GM19099 (cell line): ENCODE data around the gene ILF3.

Source experiments
- POLR2A ChIP-seq: IDR thresholded peaks from 3 replicates; pipeline ENCODE4 v1.6.1; 2011; ENCODE audit warnings: low read depth; ENCODE audit not compliant: insufficient read length; ENCODE audit errors: extremely low read depth

Gene ILF3

DNA sequence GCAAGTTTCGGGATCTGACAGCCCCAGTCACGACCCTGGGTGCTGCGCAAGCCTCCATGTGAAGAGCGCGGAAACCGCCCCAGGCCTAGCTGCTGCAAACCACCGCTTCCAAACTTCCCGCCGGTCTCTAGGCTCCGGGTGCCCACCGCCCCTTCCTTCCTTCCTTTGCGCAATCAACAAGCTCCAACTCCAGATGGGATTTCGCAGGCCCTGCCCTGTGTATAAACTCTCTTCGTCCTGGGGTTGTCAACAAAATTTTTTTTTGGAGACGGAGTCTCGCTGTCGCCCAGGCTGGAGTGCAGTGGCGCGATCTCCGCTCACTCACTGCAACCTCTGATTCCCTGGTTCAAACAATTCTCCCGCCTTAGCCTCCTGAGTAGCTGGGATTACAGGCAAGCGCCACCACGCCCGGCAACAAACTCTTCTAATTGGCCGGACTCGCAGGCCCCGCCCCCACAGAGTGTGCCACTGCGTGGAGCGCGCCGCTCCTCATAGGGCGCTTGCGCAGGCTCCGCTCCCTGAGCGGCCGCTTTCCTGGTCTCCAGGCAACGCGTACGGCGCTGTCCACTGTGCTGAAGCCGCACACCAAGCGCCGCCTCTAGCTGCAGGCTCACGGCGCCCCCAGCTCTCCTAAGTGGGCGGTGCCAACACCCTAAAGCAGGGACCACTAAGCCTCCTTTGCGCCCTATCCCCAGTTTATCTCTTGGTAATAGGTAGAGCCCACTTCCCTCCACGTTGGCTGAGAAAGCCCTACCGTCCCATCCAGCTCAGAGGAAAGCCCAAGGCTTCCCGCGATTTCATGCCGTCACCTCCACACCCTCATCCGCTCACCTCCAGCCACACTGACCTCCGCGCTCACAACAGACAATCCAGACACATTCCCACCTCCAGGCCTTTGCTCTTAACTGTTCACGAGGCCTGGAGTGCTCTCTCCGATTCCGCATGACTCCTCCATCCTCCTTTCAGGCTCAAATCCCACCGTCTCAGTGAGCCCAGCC lies 41.6 kb downstream of the ILF3 start:
- no peak for TF ChIP-seq POLR2A

DNA sequence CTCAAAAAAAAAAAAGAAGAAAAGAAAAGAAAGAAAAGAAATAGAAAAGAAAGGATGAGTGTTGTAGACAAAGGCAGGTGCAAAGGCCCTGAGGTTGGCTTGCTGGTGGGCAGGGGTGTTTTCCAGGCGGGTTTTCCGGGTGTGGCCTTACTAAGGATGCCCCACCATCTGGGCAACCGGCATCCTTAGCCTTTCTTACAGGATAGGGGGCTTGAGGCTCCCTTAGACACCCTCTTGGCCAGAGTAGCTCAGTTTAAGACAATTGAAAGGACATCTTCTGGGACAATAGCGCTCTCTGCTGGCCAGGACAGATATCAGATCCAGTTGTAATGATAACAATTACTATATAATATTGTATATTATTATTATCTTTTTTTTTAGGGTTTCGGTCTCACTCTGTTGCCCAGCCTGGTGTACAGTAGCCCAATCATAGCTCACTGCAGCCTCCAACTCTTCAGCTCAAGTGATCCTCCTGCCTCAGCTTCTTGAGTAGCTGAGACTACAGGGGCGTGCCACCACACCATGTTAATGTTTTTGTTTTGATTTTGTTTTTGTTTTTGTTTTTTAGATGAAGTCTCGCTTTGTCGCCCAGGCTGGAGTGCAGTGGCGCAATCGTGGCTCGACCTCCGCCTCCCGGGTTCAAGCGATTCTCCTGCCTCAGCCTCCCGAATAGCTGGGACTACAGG lies 45.6 kb downstream of the ILF3 start:
- no peak for TF ChIP-seq POLR2A

DNA sequence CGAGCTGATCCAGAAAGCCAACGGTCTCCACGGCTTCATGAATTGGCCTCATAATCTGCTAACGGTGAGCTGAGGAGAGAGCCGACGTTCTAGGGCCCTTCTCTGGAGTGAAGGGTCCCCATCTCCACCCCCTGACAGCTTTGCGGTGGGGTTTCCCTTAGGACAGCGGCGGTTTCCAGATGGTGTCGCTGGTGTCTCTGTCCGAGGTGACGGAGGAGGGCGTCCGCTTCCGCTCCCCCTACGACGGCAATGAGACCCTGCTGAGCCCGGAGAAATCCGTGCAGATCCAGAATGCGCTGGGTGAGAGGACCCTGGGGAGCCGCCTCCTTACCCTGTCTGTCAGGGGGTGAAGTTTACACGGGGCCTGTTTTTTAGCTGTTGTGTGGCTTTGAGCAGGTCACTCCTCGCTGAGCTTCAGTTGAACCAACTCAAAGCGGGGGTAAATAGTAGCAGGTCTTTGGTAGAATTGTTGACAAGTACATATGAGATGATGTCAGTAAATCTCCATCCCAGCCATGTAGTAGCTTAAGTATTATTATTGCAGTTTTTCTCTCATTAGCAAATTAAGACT lies 47.9 kb downstream of the ILF3 start:
- TF ChIP-seq POLR2A, result no peak

DNA sequence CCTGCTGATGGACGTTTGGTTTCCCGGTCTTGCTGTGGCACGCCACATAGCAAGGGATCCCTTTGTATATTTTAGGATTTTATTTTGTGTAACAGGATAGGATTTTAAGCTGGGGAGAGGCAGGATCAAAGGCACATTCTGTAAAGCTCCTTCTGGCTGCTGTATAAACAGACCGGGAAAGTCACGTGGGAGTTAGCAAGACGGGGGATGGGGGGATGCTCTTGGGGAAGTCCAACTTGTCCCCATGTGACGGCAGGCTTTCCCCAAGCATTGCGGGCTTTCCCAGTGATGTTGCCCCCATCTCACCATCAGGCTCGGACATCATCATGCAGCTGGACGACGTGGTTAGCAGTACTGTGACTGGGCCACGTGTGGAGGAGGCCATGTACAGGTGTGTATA lies 52.8 kb downstream of the ILF3 start:
- TF ChIP-seq POLR2A, result no peak

DNA sequence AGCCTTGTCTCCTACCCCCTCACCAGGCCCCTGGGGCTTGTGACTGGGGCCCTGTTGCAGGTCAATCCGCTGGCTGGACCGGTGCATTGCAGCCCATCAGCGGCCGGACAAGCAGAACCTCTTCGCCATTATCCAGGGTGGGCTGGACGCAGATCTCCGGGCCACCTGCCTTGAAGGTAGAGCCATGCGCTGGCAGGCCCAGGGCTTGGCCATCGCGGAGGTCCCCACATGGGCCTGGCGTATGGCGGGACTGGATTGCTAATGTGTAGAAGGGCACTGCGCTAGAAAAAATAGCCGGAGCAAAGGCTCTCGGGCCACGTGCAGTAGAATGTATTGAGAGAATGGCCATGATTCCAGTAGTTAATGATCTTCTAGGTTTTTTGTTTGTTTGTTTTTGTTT lies 53.3 kb downstream of the ILF3 start:
- TF ChIP-seq POLR2A, result no peak

DNA sequence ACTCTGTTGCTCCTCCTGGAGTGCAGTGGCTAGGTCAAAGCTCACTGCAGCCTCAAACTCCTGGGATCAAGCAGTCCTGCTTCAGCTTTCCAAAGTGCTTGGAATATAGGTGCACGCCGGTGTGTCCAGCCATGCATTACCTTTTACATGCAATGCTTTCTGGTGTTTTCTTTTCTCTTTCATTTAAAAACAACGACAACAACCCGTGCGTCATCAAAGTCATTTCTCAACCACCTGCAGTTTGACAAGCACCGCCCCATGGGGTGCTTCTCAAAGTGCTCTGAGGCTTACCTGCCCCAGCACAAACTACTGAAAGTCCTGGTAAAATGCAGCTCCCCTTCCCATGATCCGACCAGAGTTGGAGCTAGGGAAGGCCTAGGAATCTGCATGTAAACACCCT lies 54.1 kb downstream of the ILF3 start:
- no peak for TF ChIP-seq POLR2A

DNA sequence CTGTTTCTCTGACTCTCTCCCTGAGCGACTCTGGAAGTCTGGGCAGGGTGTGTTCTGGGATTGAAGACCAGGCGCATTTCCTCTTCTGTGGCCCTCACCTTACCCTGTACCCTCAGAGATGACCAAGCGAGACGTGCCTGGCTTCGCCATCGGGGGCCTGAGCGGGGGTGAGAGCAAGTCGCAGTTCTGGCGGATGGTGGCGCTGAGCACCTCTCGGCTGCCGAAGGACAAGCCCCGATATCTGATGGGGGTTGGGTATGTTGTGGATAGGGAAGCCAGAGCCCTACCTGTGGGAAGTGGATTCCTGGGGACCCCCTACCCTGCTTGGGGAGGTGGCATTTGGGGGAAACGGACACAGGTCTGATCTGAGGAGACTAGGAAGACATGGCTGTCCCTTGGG lies 57.9 kb downstream of the ILF3 start:
- no peak for TF ChIP-seq POLR2A

DNA sequence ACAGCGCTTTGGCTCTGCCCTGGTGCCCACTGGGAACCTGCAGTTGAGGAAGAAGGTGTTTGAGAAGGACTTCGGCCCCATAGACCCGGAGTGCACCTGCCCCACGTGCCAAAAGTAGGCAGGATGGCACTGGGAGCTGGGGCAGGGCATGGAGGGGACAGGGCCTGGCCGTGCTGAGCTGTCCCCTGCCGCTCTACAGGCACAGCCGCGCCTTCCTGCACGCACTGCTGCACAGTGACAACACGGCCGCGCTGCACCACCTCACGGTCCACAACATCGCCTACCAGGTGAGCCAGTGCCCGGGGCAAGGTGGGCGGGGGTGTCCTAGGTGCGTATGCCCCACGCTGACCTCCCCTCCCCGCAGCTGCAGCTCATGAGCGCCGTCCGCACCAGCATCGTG lies 58.6 kb downstream of the ILF3 start:
- TF ChIP-seq POLR2A, result no peak

DNA sequence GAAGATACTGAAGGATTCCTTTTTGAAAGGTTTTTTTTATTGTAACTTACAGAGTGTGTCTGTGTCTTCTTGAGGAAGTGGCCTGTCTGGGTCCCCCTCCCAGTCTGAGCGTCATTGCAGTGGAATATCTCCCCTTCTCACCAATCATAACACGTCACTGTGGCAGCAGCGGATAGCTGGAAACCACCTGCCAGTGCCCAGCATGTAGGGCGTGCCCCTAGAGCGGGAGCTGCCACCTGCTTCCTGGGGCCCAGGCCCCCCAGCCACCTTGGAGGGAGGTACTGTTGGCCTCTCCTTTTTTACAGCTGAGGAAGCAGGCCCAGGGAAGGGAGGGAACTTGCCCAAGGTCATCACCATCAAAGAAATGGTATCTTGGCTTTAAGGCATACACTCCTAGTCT lies 59.2 kb downstream of the ILF3 start:
- no peak for TF ChIP-seq POLR2A

DNA sequence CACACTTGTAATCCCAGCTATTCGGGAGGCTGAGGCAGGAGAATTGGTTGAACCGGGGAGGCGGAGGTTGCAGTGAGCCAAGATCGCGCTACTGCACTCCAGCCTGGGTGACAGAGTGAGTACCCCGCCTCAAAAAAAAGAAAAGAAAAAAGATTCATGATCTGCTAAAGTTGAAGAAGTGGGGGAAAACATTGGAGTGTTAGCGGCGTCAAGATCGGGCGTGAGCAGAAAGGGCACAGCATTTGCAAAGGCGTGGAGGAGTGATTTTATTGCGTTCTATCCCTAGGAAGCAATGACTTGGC lies 62.9 kb downstream of the ILF3 start:
- no peak for TF ChIP-seq POLR2A

DNA sequence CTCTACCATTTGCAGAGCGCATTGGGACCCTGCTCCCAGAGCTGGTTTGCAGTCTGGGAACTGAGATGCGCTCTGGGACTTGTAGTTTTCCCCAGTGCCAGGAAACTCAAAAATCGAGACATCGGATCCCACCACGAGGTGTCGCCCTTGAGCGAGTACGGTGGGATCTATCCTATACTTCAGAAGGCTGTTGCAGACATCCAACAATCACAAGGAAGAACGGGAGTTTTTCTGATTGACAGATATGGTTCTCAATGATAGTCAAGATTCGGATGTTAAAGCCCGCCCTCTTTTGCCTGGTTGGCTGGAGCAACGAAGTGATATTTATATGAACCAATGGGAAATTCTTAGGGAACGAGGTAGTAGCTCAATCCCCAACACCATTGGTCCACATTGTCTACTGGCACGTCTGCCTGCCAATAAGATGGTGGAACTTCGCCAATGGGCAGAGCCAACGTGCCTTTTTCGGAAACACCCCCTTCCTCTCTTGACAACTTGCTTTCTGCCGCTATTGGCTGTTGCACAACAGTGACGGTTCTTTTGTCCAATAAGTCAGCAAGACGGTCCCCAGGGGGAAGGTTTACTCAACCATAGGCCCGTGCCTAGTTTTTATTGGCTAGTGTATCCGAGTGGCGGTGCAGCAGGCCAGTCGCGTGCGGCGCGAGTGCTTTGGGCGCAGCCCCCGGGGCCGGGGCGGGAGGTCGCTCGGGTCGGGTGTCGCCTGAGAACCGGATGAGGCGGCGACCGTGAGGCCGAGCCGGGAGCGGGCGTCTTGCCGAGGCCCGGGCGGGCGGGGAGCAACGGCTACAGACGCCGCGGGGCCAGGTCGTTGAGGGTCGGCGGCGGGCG lies 63.4 kb downstream of the ILF3 start, which contains the start of gene DNM2:
Gene DNM2, plus strand, starts transcription at position 724 of the 849 bp plus-strand sequence. CDS start 164 bp downstream, outside the sequence.
- TF ChIP-seq POLR2A, result peak; percentile 89

DNA sequence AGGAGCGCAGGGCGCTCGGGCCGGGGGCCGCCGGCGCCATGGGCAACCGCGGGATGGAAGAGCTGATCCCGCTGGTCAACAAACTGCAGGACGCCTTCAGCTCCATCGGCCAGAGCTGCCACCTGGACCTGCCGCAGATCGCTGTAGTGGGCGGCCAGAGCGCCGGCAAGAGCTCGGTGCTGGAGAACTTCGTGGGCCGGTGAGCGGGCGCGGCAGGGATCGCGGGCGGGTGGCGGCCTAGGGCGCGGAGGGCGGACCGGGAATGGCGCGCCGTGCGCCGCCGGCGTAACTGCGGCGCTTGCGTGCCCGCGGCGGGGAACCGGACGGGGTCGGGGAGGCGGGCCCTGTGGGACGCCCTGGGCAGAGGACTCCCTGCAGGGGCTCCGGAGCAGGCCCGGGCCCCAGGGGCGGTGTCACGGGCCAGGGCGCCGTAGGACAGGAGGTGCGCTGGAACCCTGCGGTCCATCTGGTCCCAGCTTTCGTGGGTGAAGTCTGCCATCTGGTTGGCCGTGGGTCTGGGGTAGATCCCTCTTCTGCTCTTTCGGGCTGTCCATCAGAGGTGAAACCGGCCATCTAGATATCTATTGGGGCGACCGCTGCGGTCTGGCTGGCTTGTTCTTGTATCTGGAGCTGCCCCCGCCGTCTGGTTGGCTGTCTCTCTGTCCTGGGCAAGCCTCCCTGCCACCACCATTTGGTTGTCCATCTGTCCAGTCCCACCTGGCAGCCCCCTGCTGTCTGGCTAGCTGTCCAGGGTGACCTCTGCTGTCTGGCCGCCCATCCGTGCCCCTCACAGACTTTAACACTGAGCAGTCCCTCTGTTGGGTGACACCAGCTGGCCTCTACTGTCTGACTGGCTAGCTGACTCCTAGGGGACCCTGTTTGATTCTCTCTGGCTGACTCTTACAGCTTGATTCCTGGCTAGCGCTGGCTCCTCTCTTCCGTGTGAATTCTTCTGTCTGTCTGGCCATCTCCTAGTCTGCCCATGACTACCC lies 64.4 kb downstream of the ILF3 start:
- TF ChIP-seq POLR2A, result no peak

DNA sequence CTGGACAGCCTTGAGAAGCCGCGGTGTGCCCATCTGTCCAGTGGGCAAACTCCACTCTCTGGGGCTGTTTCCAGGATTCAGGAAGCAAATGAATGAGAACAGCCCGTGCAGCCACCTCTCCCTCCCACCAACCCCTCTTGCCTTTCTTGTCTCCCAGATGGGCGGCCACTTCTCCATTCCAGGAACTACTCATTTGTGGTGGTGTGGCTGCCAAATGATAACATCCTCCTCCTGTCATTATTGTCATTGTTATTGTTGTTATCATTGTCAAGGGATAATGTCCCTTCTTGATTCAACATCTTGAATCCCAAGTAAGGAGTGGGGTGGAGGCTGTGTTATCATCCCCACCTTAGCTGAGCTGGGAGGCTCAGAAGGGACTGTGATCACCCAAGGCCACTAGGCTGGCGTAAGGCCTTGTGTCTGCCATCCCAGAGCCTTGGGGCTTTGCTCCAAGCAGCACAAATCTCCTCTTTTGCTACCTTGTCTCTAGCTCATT lies 65.4 kb downstream of the ILF3 start:
- no peak for TF ChIP-seq POLR2A
